HG02852 (cell line): Measurements from ENCODE around the gene ATF3.
A peak's percentile ranks its signal among the peaks of the same experiment; 100 is the strongest.
"Not testable (repeated sequence)": the region's sequence is repeated elsewhere in the genome, so short reads cannot be mapped to it uniquely, and the experiment has no call there.

Experiments used
- ATAC-seq: cut with Tn5 transposase; IDR thresholded peaks from one replicate; pipeline ENCODE4 v1.9.1; 2021; ENCODE audit warnings: mild to moderate bottlenecking, moderate library complexity; ENCODE audit not compliant: unreplicated experiment

ATF3 gene

GRCh38 chr1:212647004-212647403, 38.4 kb downstream of the ATF3 start:
- no peak for ATAC-seq

DNA sequence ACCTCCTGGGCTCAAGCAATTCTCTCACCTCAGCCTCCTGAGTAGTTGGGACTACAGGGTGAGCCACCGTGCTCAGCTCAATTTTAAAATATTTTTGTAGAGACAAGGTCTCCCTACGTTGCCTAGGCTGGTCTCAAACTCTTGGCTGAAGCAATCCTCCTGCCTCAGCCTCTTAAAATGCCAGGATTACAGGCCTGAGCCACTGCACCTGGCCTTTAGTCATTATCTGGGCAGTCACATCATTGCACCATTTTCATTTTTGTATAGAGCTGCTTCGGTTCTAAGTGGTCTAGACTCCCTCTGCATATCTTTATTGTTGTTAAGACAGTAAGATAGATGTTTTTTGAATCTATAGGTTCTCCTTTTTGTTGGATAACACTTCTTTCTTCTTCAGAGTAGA, 39.9 kb downstream of the ATF3 start:
- no peak for ATAC-seq

GRCh38 chr1:212649020-212649419, 40.5 kb downstream of the ATF3 start:
- no peak for ATAC-seq

- no peak for ATAC-seq
Measured at GRCh38 chr1:212650228-212650627, 41.7 kb downstream of the ATF3 start.

- no peak for ATAC-seq
Measured at GRCh38 chr1:212651521-212651920, 43.0 kb downstream of the ATF3 start.

DNA sequence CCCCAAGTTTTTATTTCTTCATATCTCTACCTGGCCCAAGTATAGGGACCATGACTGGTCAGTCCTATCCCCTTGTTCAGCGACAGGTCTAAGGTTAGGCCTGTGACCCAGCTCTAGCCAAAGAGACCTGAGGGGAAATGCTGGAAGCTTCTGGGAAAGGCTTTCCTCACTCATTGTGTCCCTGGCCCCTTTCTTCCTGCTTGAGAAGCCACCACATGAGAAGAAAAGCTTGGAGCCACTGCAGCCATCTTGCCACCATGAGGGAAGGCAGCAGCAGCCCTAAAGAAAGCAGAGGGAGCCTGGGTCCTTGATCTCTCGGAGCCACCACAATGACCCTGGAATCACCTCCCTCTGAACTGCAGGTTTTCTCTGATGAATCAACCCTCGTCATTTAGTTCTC, 43.4 kb downstream of the ATF3 start:
- ATAC-seq = no peak

- no peak for ATAC-seq
Measured at GRCh38 chr1:212652609-212653008, 44.0 kb downstream of the ATF3 start.

DNA sequence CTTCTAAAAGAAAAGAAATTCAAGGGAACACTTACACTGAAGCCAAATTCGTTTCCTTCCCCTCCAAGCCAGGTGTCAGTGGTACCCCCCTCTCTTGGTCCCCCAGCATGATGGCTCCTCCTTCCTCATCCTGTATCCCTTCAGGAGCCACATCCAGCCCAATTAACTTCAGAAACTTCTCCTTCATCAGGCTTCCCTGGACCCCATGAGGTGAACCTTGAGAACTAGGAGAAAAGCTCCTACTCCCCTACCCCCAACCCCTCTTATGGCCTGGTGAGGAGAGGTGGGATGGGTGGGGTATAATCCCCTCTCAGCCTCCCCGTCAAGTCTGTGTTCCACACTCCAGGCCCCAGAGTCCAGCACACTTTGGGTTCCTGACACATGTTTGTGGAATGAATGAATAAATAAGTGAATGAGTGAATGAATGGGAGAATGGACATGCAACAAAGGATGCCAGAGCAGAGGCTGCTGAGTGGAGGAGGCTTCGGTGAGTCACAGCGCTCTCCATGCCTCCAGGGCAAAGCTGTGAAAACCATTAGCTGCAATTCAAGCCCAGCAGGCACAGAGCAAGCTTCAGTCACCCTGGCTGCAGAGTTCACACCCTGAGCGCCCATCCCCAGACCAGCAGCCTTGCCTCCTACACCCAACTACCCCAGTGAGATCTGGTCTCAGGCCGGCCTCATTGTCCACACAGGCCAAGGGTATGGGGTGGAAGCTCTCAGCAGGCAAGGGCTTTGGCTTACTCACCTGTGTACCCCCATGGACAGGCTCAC, 47.3 kb downstream of the ATF3 start:
- ATAC-seq = no peak

GRCh38 chr1:212656730-212657129, 48.2 kb downstream of the ATF3 start:
- ATAC-seq = no peak

DNA sequence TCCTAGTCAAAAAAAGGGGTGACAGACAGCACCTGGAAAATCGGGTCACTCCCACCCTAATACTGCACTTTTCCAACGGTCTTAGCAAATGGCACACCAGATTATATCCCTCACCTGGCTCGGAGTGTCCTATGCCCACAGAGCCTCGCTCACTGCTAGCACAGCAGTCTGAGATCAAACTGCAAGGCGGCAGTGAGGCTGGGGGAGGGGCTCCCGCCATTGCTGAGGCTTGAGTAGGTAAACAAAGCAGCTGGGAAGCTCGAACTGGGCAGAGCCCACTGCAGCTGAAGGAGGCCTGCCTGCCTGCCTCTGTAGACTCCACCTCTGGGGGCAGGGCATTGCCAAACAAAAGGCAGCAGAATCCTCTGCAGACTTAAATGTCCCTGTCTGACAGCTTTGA, 49.7 kb downstream of the ATF3 start:
- not testable (repeated sequence) for ATAC-seq

GRCh38 chr1:212664409-212665199, 56.0 kb downstream of the ATF3 start:
- ATAC-seq = no peak

DNA sequence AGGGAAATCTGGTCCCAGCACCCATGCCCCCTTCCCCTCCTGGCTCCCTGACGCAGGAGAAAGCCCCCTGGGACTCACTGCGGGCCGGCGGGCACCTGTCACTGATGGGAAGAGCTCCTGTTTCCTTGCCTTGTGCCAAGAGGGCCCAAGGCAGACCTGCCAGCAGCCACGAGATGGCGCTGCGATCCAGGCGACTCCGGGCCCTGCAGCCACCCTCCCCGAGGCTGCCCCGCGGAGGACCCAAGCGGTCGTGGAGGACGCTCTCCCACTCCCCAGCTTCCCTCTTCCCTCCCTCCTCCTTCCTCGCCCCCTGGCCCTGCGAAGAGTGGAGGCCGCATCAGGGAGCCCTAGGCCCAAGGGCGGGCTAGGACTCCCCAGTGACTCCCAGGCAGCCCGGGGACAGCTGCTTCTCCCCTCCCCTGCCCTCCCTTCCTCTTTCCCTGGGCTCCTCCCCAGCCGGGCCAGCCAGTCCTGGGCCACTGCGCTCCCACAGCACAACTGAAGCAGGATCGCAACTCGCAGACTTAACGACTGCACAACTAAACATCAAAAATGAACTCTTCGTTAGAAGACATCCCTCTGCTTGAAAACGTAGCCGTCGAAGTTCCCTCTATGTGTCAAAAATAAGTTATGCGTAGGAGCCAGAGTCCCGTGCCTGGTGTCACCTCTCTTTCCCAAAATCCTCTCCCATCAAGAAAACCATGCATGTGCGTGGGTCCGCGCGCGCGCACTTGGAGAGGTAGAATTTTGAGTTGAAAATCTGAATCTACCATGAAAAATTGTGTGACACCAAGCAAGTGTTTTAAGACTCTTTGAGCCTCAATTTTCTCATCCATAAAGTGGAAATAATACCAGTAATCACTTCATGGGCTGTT, 56.9 kb downstream of the ATF3 start:
- peak; percentile 92 for ATAC-seq

DNA sequence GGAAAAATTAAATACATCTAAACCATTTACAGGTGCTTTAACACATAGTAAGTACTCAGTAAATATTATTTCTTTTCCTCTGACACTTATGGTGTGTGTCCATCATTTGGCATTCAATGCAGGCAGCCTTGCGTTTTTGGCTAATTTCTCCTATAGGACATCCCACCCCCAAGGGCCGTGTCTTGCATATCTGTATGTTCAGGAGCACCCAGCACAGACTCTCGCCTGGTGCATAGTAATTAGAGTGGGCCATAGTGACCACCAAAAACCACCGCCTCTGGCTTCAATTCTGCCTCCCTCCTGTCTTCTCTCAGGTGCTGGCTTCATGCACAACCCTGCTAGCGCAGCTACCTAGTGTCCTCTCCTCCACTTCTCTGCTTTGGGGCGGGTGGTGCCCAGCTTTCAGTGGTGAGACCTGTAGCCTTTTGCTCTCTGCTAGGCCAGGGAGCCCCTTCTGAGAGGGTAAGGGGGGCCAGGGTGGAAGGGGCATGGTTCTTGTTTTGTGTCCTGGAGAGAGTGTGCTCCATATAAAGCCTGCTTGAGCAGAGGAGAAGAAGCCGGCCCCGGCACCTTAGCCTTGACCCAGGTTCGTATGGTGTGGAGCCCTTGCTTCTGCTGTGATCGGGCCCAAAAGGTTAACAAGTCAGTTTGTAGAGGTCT, 57.7 kb downstream of the ATF3 start:
- no peak for ATAC-seq

- no peak for ATAC-seq
Measured at GRCh38 chr1:212667223-212668139, 58.9 kb downstream of the ATF3 start.

DNA sequence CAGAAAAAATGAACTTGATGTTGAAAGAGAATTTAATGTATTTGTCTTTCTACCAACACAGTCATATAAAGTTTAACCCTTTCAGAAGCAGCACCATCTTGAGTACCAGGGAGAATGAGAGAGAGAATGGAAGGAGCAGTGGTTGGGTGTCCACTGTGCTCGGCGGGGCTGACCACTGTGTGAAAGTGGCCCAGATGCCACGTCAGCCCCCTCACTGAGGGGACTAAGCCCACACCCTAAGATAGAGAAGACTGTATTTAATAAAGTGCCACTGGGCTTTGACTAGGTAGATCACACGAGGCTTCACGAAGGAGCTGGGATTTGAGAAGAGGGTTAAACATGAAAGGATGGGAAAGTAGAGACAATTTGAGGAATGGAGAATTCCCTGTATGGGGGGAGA, 59.9 kb downstream of the ATF3 start:
- no peak for ATAC-seq

- ATAC-seq = no peak
Measured at GRCh38 chr1:212669102-212669501, 60.5 kb downstream of the ATF3 start.

DNA sequence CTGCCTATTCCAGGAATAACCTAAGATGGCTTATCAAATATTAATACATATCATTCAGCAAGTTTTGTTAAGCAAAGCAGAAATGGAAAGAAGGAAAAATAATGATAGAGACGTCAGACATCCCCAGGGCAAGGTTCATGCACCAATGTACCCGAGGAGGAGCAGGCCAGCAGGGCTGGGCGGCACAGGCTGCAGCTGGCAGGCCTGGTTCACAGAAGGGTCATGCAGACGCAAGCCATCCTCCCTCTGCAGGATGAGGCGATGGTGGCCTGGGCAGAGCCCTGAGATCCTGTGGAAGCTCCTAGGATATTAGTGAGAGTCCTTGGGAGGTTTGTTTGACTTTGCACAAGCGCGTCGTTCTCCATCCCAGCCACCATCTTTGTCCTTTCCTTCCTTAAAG, 61.0 kb downstream of the ATF3 start:
- ATAC-seq = no peak

DNA sequence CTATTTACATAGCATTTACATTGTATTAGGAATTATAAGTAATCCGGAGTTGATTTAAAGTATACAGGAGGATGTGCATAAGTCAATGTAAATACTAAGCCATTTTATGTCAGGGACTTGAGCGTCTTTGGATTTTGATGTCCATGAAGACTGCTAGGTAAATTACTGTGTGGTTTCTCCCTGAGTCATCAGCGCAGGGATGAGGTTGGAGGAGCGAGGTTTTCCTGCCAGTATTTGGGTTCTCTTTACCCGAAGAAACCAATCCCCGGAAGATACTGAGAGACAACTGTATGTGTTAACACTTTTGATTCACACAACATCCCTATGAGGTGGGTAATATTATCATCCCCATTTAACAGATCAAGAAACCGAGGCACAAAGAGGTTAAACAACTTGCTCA, 61.7 kb downstream of the ATF3 start:
- no peak for ATAC-seq
